Astrocyte (in vitro differentiated cells and primary cell): Measurements from ENCODE around the gene VPS39. TPM values are rescaled to one million over a fixed set of nuclear protein-coding genes. Genes with fewer than 3 reads are reported as not detected.

Experiments
- DNase-seq: peaks from one replicate; pipeline ENCODE4 v3.0.0-alpha.2; 2010; ENCODE audit warnings: low read depth
- FAIRE-seq: peaks from 2 replicates; lab custom pipeline; 2011; peaks lifted over from hg19 to GRCh38; lab: Jason Lieb, UNC
- H2AFZ ChIP-seq: 2 replicates; pipeline ENCODE4 v1.6.0; 2012; ENCODE audit warnings: low read depth, low read length, inconsistent platforms
- H3K27ac ChIP-seq: 2 replicates; pipeline ENCODE4 v1.5.1; 2011; ENCODE audit warnings: low read depth, low read length, inconsistent platforms
- H3K27me3 ChIP-seq: 2 replicates; pipeline ENCODE4 v1.6.0; 2011; ENCODE audit warnings: low read length, inconsistent platforms; ENCODE audit not compliant: insufficient read depth
- H3K36me3 ChIP-seq: 2 replicates; pipeline ENCODE4 v1.5.1; 2011; ENCODE audit warnings: low read length, inconsistent platforms; ENCODE audit not compliant: insufficient read depth
- H3K4me1 ChIP-seq: 2 replicates; pipeline ENCODE4 v1.5.1; 2011; ENCODE audit warnings: low read length, inconsistent platforms; ENCODE audit not compliant: insufficient read depth
- H3K4me2 ChIP-seq: 2 replicates; pipeline ENCODE4 v1.6.0; 2012; ENCODE audit warnings: low read length, inconsistent platforms
- H3K4me3 ChIP-seq: 2 replicates; pipeline ENCODE4 v1.5.1; 2011; ENCODE audit warnings: low read depth, mild to moderate bottlenecking, low read length, inconsistent platforms; ENCODE audit not compliant: insufficient read depth
- H3K79me2 ChIP-seq: 2 replicates; pipeline ENCODE4 v1.6.0; 2012; ENCODE audit warnings: mild to moderate bottlenecking, low read length, inconsistent platforms; ENCODE audit not compliant: insufficient read depth
- H3K9ac ChIP-seq: 2 replicates; pipeline ENCODE4 v1.6.0; 2012; ENCODE audit warnings: mild to moderate bottlenecking, low read length, inconsistent platforms
- H3K9me3 ChIP-seq: 2 replicates; pipeline ENCODE4 v1.5.1; 2012; ENCODE audit warnings: low read depth, mild to moderate bottlenecking, low read length, inconsistent platforms; ENCODE audit not compliant: insufficient read depth
- H4K20me1 ChIP-seq: 2 replicates; pipeline ENCODE4 v1.6.0; 2012; ENCODE audit warnings: low read length, inconsistent platforms; ENCODE audit not compliant: insufficient read depth
- H3K27ac Mint-ChIP-seq: one replicate; pipeline ENCODE4 v1.8.0; 2021; ENCODE audit warnings: mild to moderate bottlenecking, mixed read lengths; ENCODE audit not compliant: unreplicated experiment
- H3K27me3 Mint-ChIP-seq: one replicate; pipeline ENCODE4 v1.8.0; 2021; ENCODE audit warnings: low read depth, mixed read lengths; ENCODE audit not compliant: unreplicated experiment
- H3K36me3 Mint-ChIP-seq: one replicate; pipeline ENCODE4 v1.8.0; 2021; ENCODE audit warnings: low read depth, mixed read lengths; ENCODE audit not compliant: unreplicated experiment
- H3K4me1 Mint-ChIP-seq: one replicate; pipeline ENCODE4 v1.8.0; 2021; ENCODE audit warnings: low read depth, mixed read lengths; ENCODE audit not compliant: unreplicated experiment
- H3K4me3 Mint-ChIP-seq: one replicate; pipeline ENCODE4 v1.8.0; 2021; ENCODE audit warnings: mild to moderate bottlenecking, moderate library complexity, mixed read lengths; ENCODE audit not compliant: unreplicated experiment
- H3K9me3 Mint-ChIP-seq: one replicate; pipeline ENCODE4 v1.8.0; 2021; ENCODE audit warnings: mild to moderate bottlenecking, mixed read lengths; ENCODE audit not compliant: unreplicated experiment
- CTCF ChIP-seq: IDR thresholded peaks from 2 replicates; pipeline ENCODE4 v1.5.1; 2011; ENCODE audit warnings: low read depth, mild to moderate bottlenecking, inconsistent platforms, low read length, moderate library complexity; ENCODE audit not compliant: insufficient read depth
- EZH2 ChIP-seq: IDR thresholded peaks from 2 replicates; pipeline ENCODE4 v1.6.1; 2012; ENCODE audit warnings: mild to moderate bottlenecking, low read length, inconsistent platforms; ENCODE audit not compliant: insufficient read depth
- total RNA-seq: library from RNA; stranded (reverse); gene quantifications from 2 replicates; pipeline ENCODE4 v1.2.1, GENCODE V29; 2021

The VPS39 gene
- total RNA-seq, 1 donor from 2014 or later: 60.6 TPM

GRCh38 chr15:42135351-42135750 is 72.8 kb downstream of the VPS39 start:
- no peaks in the 10 kb centered on the region for H3K4me1 ChIP-seq
- H3K27me3 ChIP-seq: peaks cover 28% of the 10 kb centered on the region
- no peak overlapping the region for H3K27ac Mint-ChIP-seq
- FAIRE-seq (no peak), DNase-seq (no peak)
- peaks cover 26% of the 10 kb centered on the region for H3K27me3 Mint-ChIP-seq
- no peak overlapping the region for H3K27ac ChIP-seq
- no peak overlapping the region for H2AFZ ChIP-seq
- H3K36me3 ChIP-seq: no peaks in the 10 kb centered on the region
- H3K79me2 ChIP-seq: no peaks in the 10 kb centered on the region
- H3K9me3 Mint-ChIP-seq: peaks cover 11% of the 10 kb centered on the region
- no peak overlapping the region for H3K4me3 ChIP-seq
- H3K36me3 Mint-ChIP-seq: no peaks in the 10 kb centered on the region
- H3K9ac ChIP-seq: no peak overlapping the region
- TF ChIP-seq EZH2 (no peak), CTCF (no peak)
- H3K4me1 Mint-ChIP-seq: no peaks in the 10 kb centered on the region
- peaks cover 4% of the 10 kb centered on the region for H3K9me3 ChIP-seq
- no peak overlapping the region for H3K4me2 ChIP-seq
- no peak overlapping the region for H3K4me3 Mint-ChIP-seq
- H4K20me1 ChIP-seq: no peaks in the 10 kb centered on the region

- Mint-ChIP-seq H3K27me3 (peaks cover 21% of the 10 kb centered on the region), H3K9me3 (peaks cover 7% of the 10 kb centered on the region), H3K36me3 (no peaks in the 10 kb centered on the region), H3K4me3 (no peak overlapping the region), H3K27ac (no peak overlapping the region), H3K4me1 (peaks cover 2% of the 10 kb centered on the region)
- Histone ChIP-seq H3K9me3 (peaks cover 4% of the 10 kb centered on the region), H3K4me3 (no peak overlapping the region), H3K27ac (no peak overlapping the region), H3K4me1 (no peaks in the 10 kb centered on the region), H3K36me3 (no peaks in the 10 kb centered on the region), H3K4me2 (no peak overlapping the region), H3K27me3 (peaks cover 29% of the 10 kb centered on the region), H3K79me2 (no peaks in the 10 kb centered on the region), H2AFZ (no peak overlapping the region), H3K9ac (no peak overlapping the region), H4K20me1 (no peaks in the 10 kb centered on the region)
- no peak for DNase-seq
- TF ChIP-seq EZH2 (no peak), CTCF (no peak)
- no peak for FAIRE-seq
Observed at GRCh38 chr15:42134617-42135245, 73.4 kb downstream of the VPS39 start.

GRCh38 chr15:42133886-42134502 is 74.1 kb downstream of the VPS39 start:
- H3K27ac Mint-ChIP-seq: no peak overlapping the region
- FAIRE-seq (no peak), DNase-seq (no peak)

More at GRCh38 chr15:42133886-42134502, 74.1 kb downstream of the VPS39 start:
- Mint-ChIP-seq H3K4me3 (no peak overlapping the region), H3K4me1 (peaks cover 2% of the 10 kb centered on the region), H3K36me3 (no peaks in the 10 kb centered on the region), H3K27me3 (peaks cover 14% of the 10 kb centered on the region), H3K9me3 (no peaks in the 10 kb centered on the region)
- H3K79me2 ChIP-seq: no peaks in the 10 kb centered on the region
- H3K9me3 ChIP-seq: peaks cover 1% of the 10 kb centered on the region
- H3K27ac ChIP-seq: no peak overlapping the region
- no peaks in the 10 kb centered on the region for H3K36me3 ChIP-seq
- H3K27me3 ChIP-seq: peaks cover 35% of the 10 kb centered on the region
- H4K20me1 ChIP-seq: no peaks in the 10 kb centered on the region
- peak; percentile 42 for TF ChIP-seq CTCF
- TF ChIP-seq EZH2: no peak
- no peak overlapping the region for H3K9ac ChIP-seq
- H3K4me3 ChIP-seq: no peak overlapping the region
- H2AFZ ChIP-seq: no peak overlapping the region
- no peak overlapping the region for H3K4me2 ChIP-seq
- no peaks in the 10 kb centered on the region for H3K4me1 ChIP-seq
